GM21526 (cell line): ENCODE measurements around the gene CHAC1.

Source experiments
- ATAC-seq: cut with Tn5 transposase; IDR thresholded peaks from one replicate; pipeline ENCODE4 v1.9.1; 2021; ENCODE audit warnings: moderate library complexity; ENCODE audit not compliant: unreplicated experiment, low FRiP score

The CHAC1 gene, protein sequence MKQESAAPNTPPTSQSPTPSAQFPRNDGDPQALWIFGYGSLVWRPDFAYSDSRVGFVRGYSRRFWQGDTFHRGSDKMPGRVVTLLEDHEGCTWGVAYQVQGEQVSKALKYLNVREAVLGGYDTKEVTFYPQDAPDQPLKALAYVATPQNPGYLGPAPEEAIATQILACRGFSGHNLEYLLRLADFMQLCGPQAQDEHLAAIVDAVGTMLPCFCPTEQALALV

DNA sequence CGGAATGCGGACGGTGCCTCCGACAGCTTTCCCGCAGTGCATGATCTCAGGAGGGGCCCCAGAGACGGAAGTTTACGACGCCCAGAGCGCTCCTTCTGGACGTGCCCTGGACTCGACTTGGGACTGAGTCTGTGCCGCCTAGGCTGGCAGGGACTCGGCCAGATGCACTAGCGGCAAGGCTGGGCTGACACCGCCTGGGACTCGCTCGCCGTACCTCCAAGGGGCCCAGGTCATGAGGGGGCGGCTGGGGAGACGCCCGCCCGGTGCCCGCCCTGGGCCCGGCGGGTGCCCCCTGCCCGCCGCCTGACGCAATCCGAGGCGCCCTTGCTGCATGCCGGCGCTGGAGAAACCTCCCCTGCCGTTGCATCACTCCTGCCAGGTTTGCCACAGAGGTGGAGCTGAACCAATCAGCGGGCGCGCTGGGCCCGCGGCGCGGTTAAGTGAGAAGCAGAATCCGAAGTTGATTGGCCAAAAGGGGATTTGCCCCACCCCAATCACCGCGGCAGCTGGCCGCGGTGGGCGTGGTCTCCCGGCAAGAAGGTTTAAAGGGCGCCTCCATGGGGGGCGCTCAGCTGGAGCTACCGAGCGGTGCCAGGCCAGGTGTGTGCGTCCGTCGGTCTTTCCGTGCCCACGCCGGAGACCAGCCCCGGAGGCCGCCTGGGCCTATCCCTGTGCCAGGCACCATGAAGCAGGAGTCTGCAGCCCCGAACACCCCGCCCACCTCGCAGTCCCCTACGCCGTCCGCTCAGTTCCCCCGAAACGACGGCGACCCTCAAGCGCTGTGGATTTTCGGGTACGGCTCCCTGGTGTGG is at the start of gene CHAC1:
CHAC1 (plus strand) TSS at position 571 of the 812 bp plus-strand sequence; CDS start at position 684, 113 bp downstream.
- peak; percentile 88 for ATAC-seq

DNA sequence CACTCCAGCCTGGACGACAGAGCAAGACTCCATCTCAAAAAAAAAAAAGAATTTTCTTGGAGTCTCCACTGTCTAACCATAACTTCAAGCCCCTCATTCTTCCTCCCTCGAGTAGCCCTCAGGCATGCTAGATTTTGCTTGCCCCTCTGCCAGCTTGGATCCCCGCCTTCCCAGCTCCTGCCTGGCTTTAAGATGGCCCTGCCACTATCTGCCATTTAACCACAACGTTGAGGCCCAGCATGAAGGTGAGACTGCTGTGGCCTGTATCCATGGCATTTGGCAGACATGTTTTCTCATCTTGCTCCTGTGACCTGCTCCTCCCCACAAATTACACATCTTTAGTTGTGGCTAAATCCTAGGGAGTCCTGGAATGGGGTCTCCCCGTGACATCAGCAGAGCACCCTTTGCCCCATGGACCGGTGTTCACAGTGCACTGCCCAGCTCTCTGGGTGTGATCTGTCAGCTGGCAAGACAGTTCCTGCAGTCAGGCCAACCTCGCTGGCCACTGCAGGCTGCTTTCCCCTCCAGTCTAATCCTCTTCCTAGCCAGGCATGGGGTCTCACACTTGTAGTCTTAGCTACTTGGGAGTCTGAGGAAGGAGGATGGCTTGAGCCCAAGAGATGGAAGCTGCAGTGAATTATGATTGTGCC is 48.6 kb upstream of the CHAC1 start:
- ATAC-seq, result no peak

DNA sequence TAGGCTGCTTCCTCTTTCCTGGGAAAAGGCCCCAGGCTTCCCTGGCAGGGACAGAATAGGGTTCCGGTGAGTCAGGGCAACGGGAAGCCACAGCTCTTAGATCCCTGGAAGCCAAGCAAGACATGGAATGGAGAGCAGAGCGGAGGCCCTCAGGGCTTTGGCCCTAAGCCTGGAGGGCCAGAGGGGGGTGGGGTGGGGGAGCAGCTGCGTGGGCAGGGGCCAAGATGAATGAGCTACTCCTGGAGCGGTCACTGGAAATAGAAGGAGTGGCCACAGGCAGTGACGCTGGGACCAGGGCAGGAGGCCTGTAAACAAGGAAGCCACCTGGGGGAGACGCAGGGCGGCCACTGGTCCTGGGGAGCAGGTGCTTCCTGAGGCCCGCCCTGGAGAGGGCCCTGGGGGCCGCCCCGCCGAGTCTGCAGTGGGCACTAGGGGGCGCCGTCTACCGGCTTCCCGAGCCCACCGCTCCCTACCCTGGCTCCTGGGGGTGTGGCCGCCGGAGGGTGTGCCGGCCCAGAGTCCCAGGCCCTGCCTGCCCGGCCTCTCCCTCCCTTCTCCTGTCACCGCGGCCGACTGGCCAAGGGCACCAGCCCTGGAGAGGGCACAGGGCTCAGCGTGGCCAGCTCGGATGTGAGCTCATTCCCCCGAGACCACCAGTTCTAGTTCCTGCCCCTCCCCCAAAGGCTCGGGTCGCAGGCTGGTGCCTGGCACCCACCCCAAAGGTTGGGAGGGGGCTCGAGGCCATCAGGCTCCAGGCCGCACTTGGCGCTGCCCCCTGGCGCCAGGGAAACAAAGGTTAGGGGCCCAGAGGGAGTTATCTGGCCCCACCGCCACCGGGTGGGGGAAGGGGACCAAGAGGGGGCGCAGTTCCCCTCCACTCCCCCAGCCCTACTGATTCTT is 46.9 kb upstream of the CHAC1 start:
- ATAC-seq, result peak; percentile 44

DNA sequence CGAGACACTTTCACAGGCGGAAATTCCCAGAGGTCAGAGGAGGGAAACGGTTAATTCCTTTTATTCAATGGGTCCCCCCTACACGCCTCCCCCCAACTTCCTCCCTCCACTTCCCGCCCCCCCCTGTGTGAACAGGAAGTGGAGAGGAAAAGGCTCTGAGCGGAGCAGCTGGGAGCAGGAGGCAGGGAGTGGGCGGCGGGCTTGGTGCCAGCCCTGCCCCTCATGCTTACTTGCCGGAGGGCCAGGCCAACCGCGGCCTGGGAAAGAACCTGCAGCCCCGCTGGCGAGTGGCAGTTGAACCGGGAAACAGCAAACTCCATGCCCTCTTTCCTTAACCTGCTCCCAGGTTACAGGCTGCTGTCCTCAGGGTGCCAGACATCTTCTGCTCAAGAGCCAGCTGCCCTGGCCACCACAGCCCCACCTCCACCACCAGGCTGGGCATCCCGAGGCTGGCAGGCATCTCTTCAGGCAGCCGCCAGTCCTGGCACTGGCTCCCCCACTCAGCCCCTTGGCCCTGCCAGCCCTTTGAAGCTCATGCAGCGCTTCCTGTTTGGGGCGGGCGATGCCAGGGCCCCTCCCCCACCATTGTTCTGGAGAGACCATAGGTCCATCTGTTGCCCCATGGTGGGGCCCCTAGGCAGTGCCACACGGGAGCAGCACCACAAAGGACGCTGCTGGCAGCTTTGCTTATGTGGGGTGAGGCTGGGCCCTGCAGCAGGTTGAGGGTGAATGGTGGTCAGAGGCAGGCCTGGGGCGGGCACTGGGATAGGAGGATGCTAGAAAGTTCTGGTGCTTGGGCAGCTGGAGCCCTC is 46.1 kb upstream of the CHAC1 start:
- peak; percentile 5 for ATAC-seq

DNA sequence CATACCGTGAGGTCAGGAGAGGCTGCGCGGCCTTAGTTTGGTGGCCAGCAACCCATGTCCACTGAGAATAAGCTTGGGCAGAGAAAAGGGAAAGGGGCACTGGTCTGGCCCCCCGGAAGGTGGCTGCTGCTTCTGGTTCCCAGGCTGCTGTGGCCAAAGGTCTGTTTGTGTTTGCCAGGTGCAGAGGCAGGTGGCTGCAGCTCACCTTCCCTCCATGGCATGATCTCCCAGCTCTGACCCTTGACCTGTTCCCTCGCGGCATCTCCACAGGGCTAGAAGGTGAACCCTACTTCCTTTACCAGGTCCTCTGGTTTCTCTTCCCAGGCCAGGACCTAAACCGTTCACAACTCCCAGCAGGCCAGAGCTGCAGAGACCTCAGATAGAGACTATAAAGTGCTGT is 45.2 kb upstream of the CHAC1 start:
- no peak for ATAC-seq

DNA sequence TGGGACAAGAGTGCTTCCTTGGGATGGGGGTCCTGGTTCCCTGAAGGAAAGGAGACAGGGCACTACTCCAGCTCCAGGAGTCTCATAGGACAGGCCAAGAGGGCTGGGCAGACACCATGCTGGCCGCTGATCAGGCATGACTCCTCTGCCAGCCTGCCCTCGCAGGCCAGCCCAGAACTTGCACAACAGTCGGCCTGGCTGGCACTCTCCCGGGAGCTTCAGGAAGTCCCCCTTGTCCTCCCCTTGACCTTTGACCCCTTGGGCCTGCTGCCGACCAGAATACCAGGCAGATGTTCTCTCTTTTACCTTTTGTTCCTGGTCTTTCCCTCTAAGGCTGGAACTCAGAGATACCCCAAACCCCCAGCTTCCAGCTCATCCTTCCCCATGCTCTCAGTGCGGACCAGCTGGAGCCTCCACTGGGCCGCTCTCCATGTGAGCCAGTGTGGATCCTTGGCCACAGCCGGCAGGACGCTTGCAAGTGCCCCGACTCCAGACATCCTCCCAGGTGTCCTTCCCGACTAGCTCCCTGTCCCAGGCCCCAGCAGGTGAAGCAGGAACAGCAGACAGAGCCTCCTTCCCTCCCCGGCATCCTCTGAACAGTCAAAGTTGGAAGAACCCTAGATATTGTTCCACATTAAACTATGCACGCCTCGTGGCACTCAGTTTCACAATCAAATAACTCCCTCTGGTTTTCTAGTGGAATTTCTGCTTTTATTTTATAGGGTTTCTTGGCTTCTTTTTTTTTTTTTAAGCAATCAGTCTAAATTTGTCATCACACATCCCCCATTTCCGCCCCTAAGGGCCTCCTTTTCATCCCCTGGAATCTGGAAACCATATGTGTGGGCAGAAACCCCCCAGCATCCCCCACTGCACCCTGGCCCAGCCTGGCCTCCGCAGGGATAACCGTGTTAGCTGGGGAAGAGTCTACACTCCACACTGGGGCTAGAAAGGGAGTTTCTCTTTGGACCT is 43.3 kb upstream of the CHAC1 start:
- ATAC-seq, result no peak

DNA sequence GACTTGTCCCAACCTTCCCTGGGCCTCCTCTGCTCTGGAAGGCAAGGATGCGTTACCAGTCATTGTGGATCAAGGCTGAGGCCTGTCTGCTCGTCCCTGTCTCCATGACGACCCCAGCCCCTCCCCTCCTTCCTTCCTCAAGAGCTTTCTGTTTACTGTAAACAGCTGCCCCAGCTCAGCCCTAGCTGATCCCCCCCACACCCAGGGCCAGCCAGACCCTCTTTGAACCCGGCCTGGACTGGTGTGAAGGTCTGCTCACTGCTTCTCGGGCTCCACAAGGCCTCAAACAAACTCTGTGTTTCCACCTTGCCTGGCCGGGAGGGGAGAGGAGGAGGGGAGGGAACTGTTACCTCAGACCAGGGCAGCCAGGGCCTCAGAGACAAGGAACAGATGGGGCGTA is 42.1 kb upstream of the CHAC1 start:
- no peak for ATAC-seq

DNA sequence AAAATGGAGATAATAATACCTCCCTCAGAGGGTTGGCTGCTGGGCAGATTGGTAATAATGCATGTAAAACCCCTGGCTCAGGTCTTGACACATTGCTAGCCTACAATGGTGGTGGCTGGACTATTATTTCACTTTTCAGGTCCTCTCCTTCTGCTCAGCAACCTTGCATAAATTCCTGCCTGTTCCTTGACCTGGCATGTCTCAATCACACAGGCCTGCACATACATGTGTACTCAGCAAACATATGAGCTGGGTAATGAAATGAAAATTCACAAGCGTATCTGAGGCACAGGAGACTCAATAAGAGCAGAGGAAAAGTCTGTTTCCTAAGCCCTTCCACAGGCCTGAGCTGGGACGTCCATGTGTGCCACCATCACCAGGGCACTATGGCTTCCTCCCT is 41.6 kb upstream of the CHAC1 start:
- ATAC-seq, result no peak

DNA sequence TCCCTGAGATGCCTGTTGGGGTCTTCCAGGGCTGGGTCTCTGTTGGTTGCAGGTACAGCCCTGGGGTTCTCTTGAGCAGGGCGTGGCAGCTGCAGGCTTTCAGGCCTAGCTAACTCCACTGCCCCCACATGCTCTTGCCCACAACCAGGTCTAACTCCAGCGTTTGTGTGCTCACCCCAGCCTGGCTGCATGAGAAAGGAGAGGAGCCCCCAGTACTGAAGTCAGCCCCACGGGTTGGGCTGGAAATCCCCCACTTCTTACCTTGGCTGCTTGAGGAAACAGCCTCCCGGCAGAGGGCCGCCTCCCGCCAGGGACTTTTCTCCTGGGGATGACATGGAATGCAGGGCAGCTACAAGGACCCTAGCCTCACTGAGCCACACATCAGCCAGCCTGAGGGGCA is 40.8 kb upstream of the CHAC1 start:
- ATAC-seq, result no peak

DNA sequence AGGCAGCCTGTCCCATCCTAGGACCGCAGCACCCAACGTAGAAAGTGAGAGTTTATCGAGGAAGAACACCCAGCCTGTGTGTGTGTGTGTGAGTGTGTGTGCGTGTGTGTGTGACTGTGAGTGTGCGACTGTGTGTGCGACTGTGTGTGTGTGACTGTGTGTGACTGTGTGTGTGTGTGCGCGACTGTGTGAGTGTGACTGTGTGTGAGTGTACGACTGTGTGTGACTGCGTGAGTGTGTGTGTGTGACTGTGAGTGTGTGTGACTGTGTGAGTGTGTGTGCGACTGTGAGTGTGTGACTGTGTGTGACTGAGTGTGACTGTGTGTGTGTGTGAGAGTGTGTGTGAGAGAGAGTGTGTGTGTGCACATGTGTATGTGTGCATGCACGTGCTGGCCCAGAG is 39.3 kb upstream of the CHAC1 start:
- no peak for ATAC-seq

DNA sequence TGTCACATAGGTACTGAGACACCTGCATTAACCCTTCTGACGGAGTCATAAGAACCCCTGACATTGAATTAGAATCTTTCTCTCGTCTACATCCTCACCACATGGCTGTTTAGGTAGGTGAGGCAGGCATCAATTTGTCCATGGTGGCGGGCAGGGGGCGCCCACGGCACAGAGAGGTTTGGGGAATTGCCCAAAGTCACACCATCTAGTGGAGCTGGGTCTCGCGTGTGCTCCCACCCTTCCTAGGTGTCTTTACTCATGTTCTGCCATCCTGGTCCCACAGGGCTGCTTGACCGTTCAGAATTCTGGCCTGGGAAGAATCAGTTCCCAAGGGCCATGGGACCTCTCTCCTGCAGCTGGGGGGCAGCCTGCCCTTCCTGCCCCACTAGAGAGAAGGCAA is 38.8 kb upstream of the CHAC1 start:
- no peak for ATAC-seq

DNA sequence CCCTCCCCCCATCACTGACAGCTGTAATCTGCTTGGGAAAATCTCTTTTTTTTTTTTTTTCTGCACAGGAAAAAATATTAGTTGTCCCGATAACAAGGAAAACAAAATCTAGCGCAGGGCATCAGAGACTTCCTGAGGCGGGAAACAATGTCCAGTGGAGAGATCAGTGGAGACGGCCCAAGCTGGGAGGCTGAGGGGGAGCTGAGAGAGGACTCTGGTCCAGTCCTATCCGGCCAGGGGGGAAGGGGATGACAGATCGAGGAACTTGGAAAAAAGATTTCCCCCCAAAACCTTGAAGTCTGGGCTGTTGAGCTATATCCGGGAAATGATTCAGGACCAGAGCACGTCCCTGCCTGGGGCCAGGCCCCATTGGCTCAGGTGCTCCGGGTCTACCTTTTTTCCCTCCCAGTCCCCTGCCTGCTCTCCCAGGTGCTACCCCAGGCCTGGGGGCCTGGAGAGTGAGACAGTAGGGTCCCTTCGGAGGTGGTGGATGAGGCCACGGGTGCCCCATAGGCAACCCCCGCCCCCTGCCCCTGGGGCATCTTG is 38.1 kb upstream of the CHAC1 start:
- ATAC-seq, result no peak

DNA sequence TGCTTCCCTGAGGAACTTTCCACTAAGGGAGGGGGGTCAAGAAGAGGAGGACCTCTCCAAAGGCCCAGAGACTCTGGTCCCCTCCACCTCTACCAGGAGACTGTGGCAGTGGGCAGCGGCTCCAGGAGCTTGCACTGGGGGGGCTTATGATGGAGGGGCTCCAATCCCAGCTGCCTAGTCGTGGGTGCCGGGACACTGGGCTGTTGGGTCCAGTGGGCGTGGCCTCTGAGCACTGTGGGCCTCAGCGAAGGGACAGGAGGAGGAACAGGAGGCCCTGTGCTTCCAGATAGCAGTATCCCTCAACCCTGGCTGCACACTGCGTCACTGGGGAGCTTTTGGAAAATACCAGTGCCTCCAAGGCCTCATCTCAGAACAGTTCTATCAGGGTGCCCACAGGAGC is 37.6 kb upstream of the CHAC1 start:
- ATAC-seq, result no peak

DNA sequence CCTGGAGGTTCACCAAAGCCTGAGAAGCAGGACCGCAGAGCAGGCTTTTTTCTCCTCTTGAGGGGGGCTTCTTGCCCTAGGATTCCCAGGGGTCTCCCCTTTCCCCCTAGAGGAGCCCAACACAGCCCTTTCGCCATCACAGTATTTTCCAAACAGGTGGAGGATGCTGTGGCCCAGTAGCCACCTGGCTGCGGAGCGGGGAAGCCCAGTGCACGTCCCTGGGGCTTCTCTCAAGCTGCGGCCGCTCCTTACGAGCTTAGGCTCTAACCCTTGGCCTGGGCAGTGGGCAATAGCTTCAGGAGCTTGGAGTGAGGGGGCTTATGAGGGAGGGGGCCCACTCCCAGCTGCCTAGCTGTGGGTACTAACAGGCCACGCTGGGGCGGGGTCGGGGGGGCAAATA is 35.7 kb upstream of the CHAC1 start:
- ATAC-seq, result no peak

DNA sequence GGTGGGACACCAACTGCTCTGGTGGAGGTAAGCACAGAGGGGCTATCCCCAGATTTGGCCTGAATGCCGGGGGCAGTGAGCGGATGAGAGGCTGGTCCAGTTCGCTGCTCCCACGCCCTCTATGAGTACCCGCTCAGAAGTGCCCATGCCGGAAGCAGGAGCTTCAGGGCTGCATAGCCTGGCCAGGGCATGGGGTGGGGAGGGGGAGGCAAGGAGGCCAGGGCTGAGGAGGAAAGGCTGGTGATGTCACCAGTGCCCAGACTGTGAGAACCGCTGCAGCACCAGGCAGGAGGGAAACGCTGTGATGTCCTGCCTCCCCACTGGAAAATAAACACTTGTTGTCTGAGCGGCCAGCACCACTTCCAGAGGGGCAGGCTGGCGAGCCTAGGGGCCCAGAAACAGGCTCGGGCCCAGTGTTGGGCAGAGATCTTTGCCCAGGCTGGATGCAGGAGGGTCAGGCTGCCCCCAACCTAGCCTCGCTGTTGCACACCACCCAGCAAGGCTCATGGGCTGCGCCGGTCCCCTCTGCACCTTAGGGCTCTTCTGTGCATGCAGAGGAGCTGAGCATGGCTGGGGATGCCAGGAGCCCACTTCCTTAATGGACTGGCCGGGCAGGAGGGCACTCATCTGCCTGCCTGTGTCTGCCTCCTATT is 35.0 kb upstream of the CHAC1 start:
- ATAC-seq, result no peak

DNA sequence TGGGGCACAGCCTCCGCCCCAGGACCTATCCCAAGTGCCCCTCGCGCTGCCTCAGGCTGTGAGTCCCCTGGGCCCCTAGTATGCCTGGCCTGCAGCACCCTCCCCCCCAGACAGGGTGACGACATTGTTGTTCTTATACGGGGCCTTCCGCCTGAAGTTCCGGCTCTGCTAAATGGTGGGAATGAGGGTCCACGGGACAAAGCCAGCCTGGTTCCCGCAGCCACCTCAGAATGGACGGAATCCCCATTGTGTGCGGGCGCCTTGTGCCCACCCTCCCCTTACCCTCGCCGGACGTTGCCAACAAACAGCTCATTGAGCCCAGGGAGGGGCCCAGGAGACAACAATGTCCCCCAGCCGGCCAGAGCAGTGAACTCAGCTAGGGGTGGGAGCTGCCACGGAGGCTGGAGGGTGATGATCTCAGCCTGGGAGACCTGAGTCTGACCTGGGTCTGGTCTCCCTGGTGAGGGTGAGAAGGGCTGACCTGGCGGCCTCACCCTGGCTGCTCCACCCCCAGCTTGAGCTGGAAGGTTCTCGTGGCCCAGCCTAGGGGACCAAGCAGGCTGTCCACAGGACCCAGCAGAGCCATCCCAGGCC is 34.4 kb upstream of the CHAC1 start:
- no peak for ATAC-seq

DNA sequence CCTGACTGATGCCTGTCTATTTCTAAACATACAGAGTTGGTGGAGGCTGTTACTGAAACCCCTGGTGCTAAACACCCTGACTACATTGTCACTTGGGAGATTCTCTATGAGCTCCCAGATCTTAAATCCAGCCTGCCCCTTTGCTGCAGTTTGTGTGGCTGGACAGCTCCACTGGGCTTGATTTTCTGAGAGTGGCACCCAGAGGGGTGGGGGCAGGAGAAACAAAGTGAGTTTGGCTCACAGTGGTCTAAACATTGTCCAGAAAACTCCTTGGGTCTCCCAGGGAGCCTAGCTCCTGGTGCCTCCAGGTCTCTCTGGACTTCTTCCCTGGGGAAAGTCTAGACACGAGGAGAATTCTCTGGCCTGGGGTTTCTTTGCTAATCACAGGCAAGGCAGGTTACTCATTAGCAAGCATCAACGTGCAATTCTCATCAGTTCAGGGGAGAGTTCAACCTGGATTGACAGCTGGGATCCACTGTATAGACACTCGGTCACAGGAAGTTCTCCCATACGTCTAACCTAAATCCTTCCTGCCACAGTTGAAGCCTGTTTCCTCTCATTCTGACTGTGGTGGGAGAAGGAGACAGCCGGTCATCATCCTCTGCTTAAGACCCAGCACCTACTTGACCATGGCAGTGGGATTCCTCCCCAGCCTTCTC is 31.2 kb upstream of the CHAC1 start:
- ATAC-seq, result no peak
